GM23248 (cell line): ENCODE results near the gene AKAP6. TPM values are rescaled to one million over a fixed set of nuclear protein-coding genes. Genes with fewer than 3 reads are reported as not detected.
A peak's percentile ranks its signal among the peaks of the same experiment; 100 is the strongest.

ENCODE experiments used
- DNase-seq: peaks from one replicate; pipeline ENCODE4 v3.0.0-alpha.2; 2015
- H2AFZ ChIP-seq: fragments of 200-600 bp; sonication (generic); 2 replicates; pipeline ENCODE4 v1.6.1; 2016; ENCODE audit warnings: antibody characterized with exemption
- H3F3A ChIP-seq: fragments of 200-600 bp; sonication (generic); 2 replicates; pipeline ENCODE4 v1.6.1; 2016; ENCODE audit warnings: mild to moderate bottlenecking, antibody characterized with exemption, mixed run types; ENCODE audit not compliant: insufficient read depth
- H3K27ac ChIP-seq: fragments of 200-600 bp; sonication (generic); 2 replicates; pipeline ENCODE4 v1.5.1; 2016; ENCODE audit warnings: mild to moderate bottlenecking
- H3K27me3 ChIP-seq: fragments of 200-600 bp; sonication (generic); replicated peaks from 2 replicates; pipeline ENCODE4 v1.6.1; 2016; ENCODE audit warnings: mild to moderate bottlenecking; ENCODE audit not compliant: insufficient read depth
- H3K36me3 ChIP-seq: fragments of 200-600 bp; sonication (generic); 2 replicates; pipeline ENCODE4 v1.6.1; 2016; ENCODE audit warnings: low read depth, mild to moderate bottlenecking
- H3K4me1 ChIP-seq: fragments of 200-600 bp; sonication (generic); 2 replicates; pipeline ENCODE4 v1.6.1; 2016; ENCODE audit warnings: mild to moderate bottlenecking; ENCODE audit not compliant: insufficient read depth
- H3K4me2 ChIP-seq: fragments of 200-600 bp; sonication (generic); one replicate; pipeline ENCODE4 v1.6.1; 2016; ENCODE audit warnings: mild to moderate bottlenecking; ENCODE audit not compliant: unreplicated experiment
- H3K4me3 ChIP-seq: fragments of 200-600 bp; sonication (generic); 2 replicates; pipeline ENCODE4 v1.5.1; 2016; ENCODE audit warnings: mild to moderate bottlenecking
- H3K79me2 ChIP-seq: fragments of 200-600 bp; sonication (generic); 2 replicates; pipeline ENCODE4 v1.6.1; 2016; ENCODE audit warnings: mild to moderate bottlenecking; ENCODE audit not compliant: insufficient read depth
- H3K9ac ChIP-seq: fragments of 200-600 bp; sonication (generic); 2 replicates; pipeline ENCODE4 v1.6.1; 2016; ENCODE audit warnings: mild to moderate bottlenecking
- H3K9me2 ChIP-seq: fragments of 200-600 bp; sonication (generic); 2 replicates; pipeline ENCODE4 v1.6.1; 2016; ENCODE audit warnings: mixed run types, mild to moderate bottlenecking, moderate library complexity; ENCODE audit not compliant: insufficient read depth
- H3K9me3 ChIP-seq: fragments of 200-600 bp; sonication (generic); one replicate; pipeline ENCODE4 v1.6.1; 2017; ENCODE audit warnings: low read depth
- H4K20me1 ChIP-seq: fragments of 200-600 bp; sonication (generic); 2 replicates; pipeline ENCODE4 v1.6.0; 2016; ENCODE audit not compliant: insufficient read depth
- EZH2 ChIP-seq: fragments of 200-600 bp; sonication (generic); IDR thresholded peaks from 2 replicates; pipeline ENCODE4 v1.6.1; 2018; ENCODE audit warnings: antibody characterized with exemption, mild to moderate bottlenecking; ENCODE audit not compliant: insufficient read depth, poor library complexity, severe bottlenecking
- EZH2phosphoT487 ChIP-seq: fragments of 200-600 bp; sonication (generic); IDR thresholded peaks from 2 replicates; pipeline ENCODE4 v1.6.1; 2018; ENCODE audit warnings: antibody characterized with exemption, moderate library complexity, mild to moderate bottlenecking, low read depth; ENCODE audit not compliant: insufficient read depth
- WGBS, 2 experiments: methylation state at CpG; one replicate each; pipeline ENCODE4 v1.1.6; 2015 to 2017; ENCODE audit warnings: low lambda C conversion rate in 2 of 2, low coverage in 1 of 2; ENCODE audit errors: missing lambda C conversion rate in 2 of 2; 5-methylcytosine and 5-hydroxymethylcytosine counted together
- in situ Hi-C: fragments of 300-500 bp; cut with MboI; formaldehyde crosslinking; loops from 2 replicates; pipeline ENCODE4 v1.15.0; 2020
- polyA plus RNA-seq: library from polyadenylated mRNA; unstranded; fragments of >200 nt; fragmentation: Nextera tagmentation; extraction: Ambion mirVana; gene quantifications from 2 replicates; pipeline ENCODE4 v1.2.1, GENCODE V29; 2016
- total RNA-seq: library from RNA; depleted of rRNA; stranded (reverse); fragments of >200 nt; shearing (Covaris generic); gene quantifications from 2 replicates; pipeline ENCODE4 v1.2.3, GENCODE V29; 2014

The AKAP6 gene
- total and polyA plus RNA-seq, 2 experiments from 2014 or later: 4.8 to 19.1 TPM

DNA sequence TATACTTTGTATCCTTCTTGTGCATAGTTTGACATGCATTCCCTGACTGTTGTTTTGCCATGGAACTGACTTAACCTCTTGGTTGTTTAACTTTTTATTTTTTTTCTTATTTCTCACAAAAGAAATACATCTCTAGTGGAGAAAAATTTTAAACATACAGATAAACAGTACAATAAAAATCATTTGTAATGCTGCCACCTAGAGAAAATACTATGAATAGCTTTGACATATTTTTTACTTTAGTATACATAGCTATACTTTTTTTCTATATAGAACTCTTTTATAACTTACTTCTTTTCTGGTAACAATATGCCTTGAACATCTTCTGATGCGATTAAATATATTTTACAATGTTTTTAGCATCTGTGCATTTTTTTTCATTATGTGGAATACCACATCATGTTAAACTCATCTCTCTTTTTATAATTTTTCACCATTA is 184.5 kb downstream of the AKAP6 start:
- peaks cover 50% of the 10 kb centered on the region for H3K4me1 ChIP-seq
- no peak overlapping the region for H3K4me3 ChIP-seq
- no peak for TF ChIP-seq EZH2
- TF ChIP-seq EZH2phosphoT487: no peak
- no peaks in the 10 kb centered on the region for H3K9me2 ChIP-seq
- no peaks in the 10 kb centered on the region for H4K20me1 ChIP-seq
- H2AFZ ChIP-seq: peak overlapping the region; percentile 65
- H3K9ac ChIP-seq: peak overlapping the region; percentile 34
- H3F3A ChIP-seq: peaks cover 34% of the 10 kb centered on the region
- H3K36me3 ChIP-seq: no peaks in the 10 kb centered on the region
- H3K27me3 ChIP-seq: no peaks in the 10 kb centered on the region
- no peaks in the 10 kb centered on the region for H3K79me2 ChIP-seq
- peak; percentile 52 for DNase-seq
- peak overlapping the region; percentile 52 for H3K27ac ChIP-seq
- in situ Hi-C loops: no loop called here
- WGBS, 2 experiments: 0 to 2% methylated on average over 1 of the region's 1 CpG
- H3K9me3 ChIP-seq: no peaks in the 10 kb centered on the region
- peak overlapping the region; percentile 48 for H3K4me2 ChIP-seq

DNA sequence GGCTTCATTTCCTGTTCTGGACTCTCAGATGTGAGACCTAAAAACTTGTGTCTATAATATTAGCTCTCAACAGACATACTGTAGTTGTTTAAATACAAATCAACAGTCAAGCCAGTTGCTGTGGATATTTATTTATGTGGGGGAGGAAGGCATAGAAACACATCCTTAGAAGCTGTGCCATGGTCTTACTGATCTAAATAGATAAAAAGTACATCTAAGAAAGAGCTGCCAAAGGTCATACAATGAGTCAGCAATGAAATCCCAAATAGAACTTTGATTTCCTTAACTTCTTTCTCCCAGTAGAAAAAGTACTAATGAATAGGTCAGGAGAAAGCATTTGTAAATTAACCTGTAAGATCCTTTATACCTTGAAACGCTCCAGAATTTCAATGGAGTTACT is 185.1 kb downstream of the AKAP6 start:
- Histone ChIP-seq H3F3A (peaks cover 31% of the 10 kb centered on the region), H3K27me3 (no peaks in the 10 kb centered on the region), H3K9ac (peak overlapping the region; percentile 34), H2AFZ (peak overlapping the region; percentile 65), H3K27ac (peak overlapping the region; percentile 52), H3K4me1 (peaks cover 44% of the 10 kb centered on the region), H3K36me3 (no peaks in the 10 kb centered on the region), H3K4me3 (no peak overlapping the region), H3K4me2 (peak overlapping the region; percentile 48), H4K20me1 (no peaks in the 10 kb centered on the region), H3K9me3 (no peaks in the 10 kb centered on the region), H3K9me2 (no peaks in the 10 kb centered on the region), H3K79me2 (no peaks in the 10 kb centered on the region)
- WGBS, 2 experiments: 63 to 75% methylated on average over 1 of the region's 1 CpG
- TF ChIP-seq EZH2phosphoT487: no peak
- no peak for TF ChIP-seq EZH2
- DNase-seq: peak; percentile 18
- in situ Hi-C loops: no loop called here

- DNase-seq: no peak
- Histone ChIP-seq H3K36me3 (no peaks in the 10 kb centered on the region), H4K20me1 (no peaks in the 10 kb centered on the region), H3K9me3 (no peaks in the 10 kb centered on the region), H3K27ac (0 out of 2 replicates have a peak overlapping the region, but pooled peaks have one; percentile 52), H3K4me2 (peak overlapping the region; percentile 48), H3F3A (peaks cover 27% of the 10 kb centered on the region), H3K4me1 (peaks cover 39% of the 10 kb centered on the region), H2AFZ (no peak overlapping the region), H3K9ac (no peak overlapping the region), H3K27me3 (no peaks in the 10 kb centered on the region), H3K79me2 (no peaks in the 10 kb centered on the region), H3K4me3 (no peak overlapping the region), H3K9me2 (no peaks in the 10 kb centered on the region)
- in situ Hi-C loops: no loop called here
- TF ChIP-seq EZH2phosphoT487: no peak
- no peak for TF ChIP-seq EZH2
Observed at GRCh38 chr14:32514681-32515080, 185.6 kb downstream of the AKAP6 start.

GRCh38 chr14:32524609-32525375 is 195.7 kb downstream of the AKAP6 start:
- Histone ChIP-seq H3K36me3 (no peaks in the 10 kb centered on the region), H3K4me3 (no peak overlapping the region), H3K4me2 (no peak overlapping the region), H3K27me3 (no peaks in the 10 kb centered on the region), H3K4me1 (peaks cover 5% of the 10 kb centered on the region; the same call in 1 of the 2 replicates), H3K9me2 (no peaks in the 10 kb centered on the region), H3K79me2 (no peaks in the 10 kb centered on the region), H2AFZ (no peak overlapping the region; the same call in 1 of the 2 replicates), H3K27ac (no peak overlapping the region), H4K20me1 (no peaks in the 10 kb centered on the region), H3F3A (no peaks in the 10 kb centered on the region), H3K9ac (no peak overlapping the region), H3K9me3 (no peaks in the 10 kb centered on the region)
- 60 to 61% methylated on average over 3 of the region's 3 CpGs for WGBS, 2 experiments
- in situ Hi-C loops: no loop called here
- no peak for TF ChIP-seq EZH2phosphoT487
- no peak for TF ChIP-seq EZH2
- peak; percentile 48 for DNase-seq
